H1 (cell line): ENCODE measurements around the gene NTRK1. TPM values are rescaled to one million over a fixed set of nuclear protein-coding genes. Genes with fewer than 3 reads are reported as not detected.

Source experiments
- BRCA1 ChIP-seq: IDR thresholded peaks from 2 replicates; pipeline ENCODE4 v1.6.1; 2012; ENCODE audit warnings: low read depth, low read length, improper control_type of control experiment
- CBX8 ChIP-seq: fragments of 300-800, 300-1000 bp; sonication (generic); IDR thresholded peaks from 2 replicates; pipeline ENCODE4 v1.7.1; 2016; ENCODE audit warnings: low read depth, low read length, borderline replicate concordance
- CEBPB ChIP-seq: IDR thresholded peaks from 2 replicates; pipeline ENCODE4 v1.6.1; 2012; ENCODE audit warnings: low read depth, low read length
- CTBP2 ChIP-seq: IDR thresholded peaks from 2 replicates; pipeline ENCODE4 v1.7.0; 2011; ENCODE audit warnings: borderline replicate concordance, mild to moderate bottlenecking, moderate library complexity, mixed read lengths, low read length; ENCODE audit not compliant: insufficient read depth, insufficient read length
- EZH2 ChIP-seq: fragments of 200-600 bp; sonication (generic); IDR thresholded peaks from 2 replicates; pipeline ENCODE4 v1.7.1; 2012; ENCODE audit warnings: low read depth, mild to moderate bottlenecking, moderate library complexity, low read length, inconsistent platforms; ENCODE audit not compliant: severe bottlenecking
- GTF2F1 ChIP-seq: IDR thresholded peaks from 2 replicates; pipeline ENCODE4 v1.6.1; 2012; ENCODE audit warnings: low read depth, low read length, improper control_type of control experiment, borderline replicate concordance
- KDM1A ChIP-seq: fragments of 200-600, 300-600 bp; sonication (generic); IDR thresholded peaks from 2 replicates; pipeline ENCODE4 v1.7.1; 2016; ENCODE audit warnings: mild to moderate bottlenecking, low read length, borderline replicate concordance
- SP1 ChIP-seq: IDR thresholded peaks from 2 replicates; pipeline ENCODE4 v1.6.1; 2011; ENCODE audit warnings: low read depth, low read length
- YY1 ChIP-seq: IDR thresholded peaks from 2 replicates; pipeline ENCODE4 v1.6.1; 2011; ENCODE audit warnings: low read depth, mild to moderate bottlenecking, low read length
- polyA plus RNA-seq, 7 experiments: library from polyadenylated mRNA; depleted of rRNA in 3 of 7; stranded (reverse) in 5 of 7; unstranded in 2 of 7; fragments of >200 nt in 5 of 7; fragments of 200-250 nt in 2 of 7; gene quantifications; 1 replicate in 5 of 7; 2 replicates in 1 of 7; 4 replicates in 1 of 7; pipeline versions ENCODE4 v1.2.1 to v1.2.3, GENCODE V29; 2011 to 2013; ENCODE audit warnings: missing spikeins in 2 of 7, mixed read lengths in 2 of 7
- total RNA-seq: library from RNA; stranded (reverse); fragmentation: NEBNext Ultra II Directional; extraction: Animal tissue kit (Norgen Biotek cat#: 25700); gene quantifications from 2 replicates; pipeline ENCODE4 v1.2.1, GENCODE V29; 2021
- TF ChIP-seq, protein P1 (sequence below): IDR thresholded peaks from 2 replicates; pipeline ENCODE4 v1.6.1; 2012; ENCODE audit warnings: inconsistent platforms
- TF ChIP-seq, protein P2 (sequence below), 3 experiments: IDR thresholded peaks; 1 replicate in 2 of 3; 2 replicates in 1 of 3; pipeline versions ENCODE4 v1.5.1 to v1.6.1; 2011; ENCODE audit warnings: low read length in 3 of 3, mild to moderate bottlenecking in 3 of 3, inconsistent platforms in 2 of 3, low read depth in 1 of 3, moderate library complexity in 1 of 3; ENCODE audit not compliant: insufficient read depth in 1 of 3; ENCODE audit errors: control extremely low read depth in 1 of 3

NTRK1 gene
- total and polyA plus RNA-seq, 2 of the 8 experiments (the other 6 are each of a cell fraction or from before 2014, with no cell fraction given) = 0.12 to 0.24 TPM

GRCh38 chr1:156845055-156845952 lies 15.4 kb upstream of the NTRK1 start (continued):
- TF ChIP-seq YY1 = no peak
- TF ChIP-seq KDM1A = no peak
- TF ChIP-seq, protein P1, sequence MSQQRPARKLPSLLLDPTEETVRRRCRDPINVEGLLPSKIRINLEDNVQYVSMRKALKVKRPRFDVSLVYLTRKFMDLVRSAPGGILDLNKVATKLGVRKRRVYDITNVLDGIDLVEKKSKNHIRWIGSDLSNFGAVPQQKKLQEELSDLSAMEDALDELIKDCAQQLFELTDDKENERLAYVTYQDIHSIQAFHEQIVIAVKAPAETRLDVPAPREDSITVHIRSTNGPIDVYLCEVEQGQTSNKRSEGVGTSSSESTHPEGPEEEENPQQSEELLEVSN = peak; percentile 67
- 0 out of 2 replicates have a peak, but pooled peaks have one; percentile 15 for TF ChIP-seq SP1
- no peak for TF ChIP-seq BRCA1
- TF ChIP-seq CTBP2 = no peak
- TF ChIP-seq EZH2 = peak; percentile 72
- no peak for TF ChIP-seq CEBPB
- TF ChIP-seq, protein P2, sequence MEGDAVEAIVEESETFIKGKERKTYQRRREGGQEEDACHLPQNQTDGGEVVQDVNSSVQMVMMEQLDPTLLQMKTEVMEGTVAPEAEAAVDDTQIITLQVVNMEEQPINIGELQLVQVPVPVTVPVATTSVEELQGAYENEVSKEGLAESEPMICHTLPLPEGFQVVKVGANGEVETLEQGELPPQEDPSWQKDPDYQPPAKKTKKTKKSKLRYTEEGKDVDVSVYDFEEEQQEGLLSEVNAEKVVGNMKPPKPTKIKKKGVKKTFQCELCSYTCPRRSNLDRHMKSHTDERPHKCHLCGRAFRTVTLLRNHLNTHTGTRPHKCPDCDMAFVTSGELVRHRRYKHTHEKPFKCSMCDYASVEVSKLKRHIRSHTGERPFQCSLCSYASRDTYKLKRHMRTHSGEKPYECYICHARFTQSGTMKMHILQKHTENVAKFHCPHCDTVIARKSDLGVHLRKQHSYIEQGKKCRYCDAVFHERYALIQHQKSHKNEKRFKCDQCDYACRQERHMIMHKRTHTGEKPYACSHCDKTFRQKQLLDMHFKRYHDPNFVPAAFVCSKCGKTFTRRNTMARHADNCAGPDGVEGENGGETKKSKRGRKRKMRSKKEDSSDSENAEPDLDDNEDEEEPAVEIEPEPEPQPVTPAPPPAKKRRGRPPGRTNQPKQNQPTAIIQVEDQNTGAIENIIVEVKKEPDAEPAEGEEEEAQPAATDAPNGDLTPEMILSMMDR (IDR thresholded peaks at IDR 0.05; ENCODE audit: control extremely low read depth in 1 of 3, insufficient read depth in 1 of 3, low read depth in 1 of 3, low read length in 3 of 3) = no peak
- TF ChIP-seq CBX8 = no peak
- no peak for TF ChIP-seq GTF2F1
- TF ChIP-seq, all 59 proteins: peak for 6
